Omental fat pad (tissue), 4 donors: ENCODE data around the gene FNBP1. TPM values are rescaled to one million over a fixed set of nuclear protein-coding genes. Genes with fewer than 3 reads are reported as not detected.
"Not testable (repeated sequence)": the region's sequence is repeated elsewhere in the genome, so short reads cannot be mapped to it uniquely, and the experiment has no call there.

Experiments
- ATAC-seq: fragments of 150-250 bp; one replicate; pipeline ENCODE4 v1.9.1; 2016; ENCODE audit warnings: mild to moderate bottlenecking, moderate library complexity; ENCODE audit not compliant: low FRiP score
- DNase-seq: peaks from one replicate; pipeline ENCODE4 v3.0.0-alpha.2; 2019; ENCODE audit warnings: low spot score
- total RNA-seq, 4 donors: library from RNA; depleted of rRNA; stranded (reverse); fragments of >200 nt; gene quantifications; one replicate each; pipeline ENCODE4 v1.1.0, GENCODE V29; 2016
- TF ChIP-seq, protein P1 (sequence below), 3 donors: fragments of 450-650 bp; IDR thresholded peaks; one replicate each; pipeline ENCODE4 v1.5.1; 2016 to 2017; ENCODE audit warnings: antibody characterized with exemption in 3 of 3, mild to moderate bottlenecking in 3 of 3, moderate library complexity in 2 of 3

Gene FNBP1
- total RNA-seq, 4 donors from 2014 or later = 38.7 to 53.4 (median 45.9) TPM

DNA sequence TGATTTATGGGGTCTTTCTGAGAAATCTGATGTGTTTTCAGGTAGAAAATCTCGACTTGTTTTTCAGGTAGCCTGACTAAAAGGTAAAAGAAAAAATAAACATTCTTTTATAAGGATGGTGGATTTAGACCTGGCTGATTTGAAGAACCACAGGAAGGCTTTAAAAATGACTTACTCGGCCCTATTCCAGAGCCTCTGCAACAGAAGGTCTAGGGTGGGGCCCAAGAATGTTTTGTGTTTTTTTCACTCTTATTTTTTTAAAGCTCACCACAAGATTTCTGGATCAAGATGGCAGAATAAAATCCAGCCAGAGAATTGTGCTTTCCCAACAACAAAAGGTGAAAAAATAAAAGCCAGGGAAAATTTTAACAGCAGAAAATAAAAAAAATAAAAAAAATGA is 59.1 kb downstream of the FNBP1 start:
- no peak for ATAC-seq
- TF ChIP-seq, protein P1, sequence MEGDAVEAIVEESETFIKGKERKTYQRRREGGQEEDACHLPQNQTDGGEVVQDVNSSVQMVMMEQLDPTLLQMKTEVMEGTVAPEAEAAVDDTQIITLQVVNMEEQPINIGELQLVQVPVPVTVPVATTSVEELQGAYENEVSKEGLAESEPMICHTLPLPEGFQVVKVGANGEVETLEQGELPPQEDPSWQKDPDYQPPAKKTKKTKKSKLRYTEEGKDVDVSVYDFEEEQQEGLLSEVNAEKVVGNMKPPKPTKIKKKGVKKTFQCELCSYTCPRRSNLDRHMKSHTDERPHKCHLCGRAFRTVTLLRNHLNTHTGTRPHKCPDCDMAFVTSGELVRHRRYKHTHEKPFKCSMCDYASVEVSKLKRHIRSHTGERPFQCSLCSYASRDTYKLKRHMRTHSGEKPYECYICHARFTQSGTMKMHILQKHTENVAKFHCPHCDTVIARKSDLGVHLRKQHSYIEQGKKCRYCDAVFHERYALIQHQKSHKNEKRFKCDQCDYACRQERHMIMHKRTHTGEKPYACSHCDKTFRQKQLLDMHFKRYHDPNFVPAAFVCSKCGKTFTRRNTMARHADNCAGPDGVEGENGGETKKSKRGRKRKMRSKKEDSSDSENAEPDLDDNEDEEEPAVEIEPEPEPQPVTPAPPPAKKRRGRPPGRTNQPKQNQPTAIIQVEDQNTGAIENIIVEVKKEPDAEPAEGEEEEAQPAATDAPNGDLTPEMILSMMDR (IDR thresholded peaks at IDR 0.05) = no peak
- DNase-seq = no peak

DNA sequence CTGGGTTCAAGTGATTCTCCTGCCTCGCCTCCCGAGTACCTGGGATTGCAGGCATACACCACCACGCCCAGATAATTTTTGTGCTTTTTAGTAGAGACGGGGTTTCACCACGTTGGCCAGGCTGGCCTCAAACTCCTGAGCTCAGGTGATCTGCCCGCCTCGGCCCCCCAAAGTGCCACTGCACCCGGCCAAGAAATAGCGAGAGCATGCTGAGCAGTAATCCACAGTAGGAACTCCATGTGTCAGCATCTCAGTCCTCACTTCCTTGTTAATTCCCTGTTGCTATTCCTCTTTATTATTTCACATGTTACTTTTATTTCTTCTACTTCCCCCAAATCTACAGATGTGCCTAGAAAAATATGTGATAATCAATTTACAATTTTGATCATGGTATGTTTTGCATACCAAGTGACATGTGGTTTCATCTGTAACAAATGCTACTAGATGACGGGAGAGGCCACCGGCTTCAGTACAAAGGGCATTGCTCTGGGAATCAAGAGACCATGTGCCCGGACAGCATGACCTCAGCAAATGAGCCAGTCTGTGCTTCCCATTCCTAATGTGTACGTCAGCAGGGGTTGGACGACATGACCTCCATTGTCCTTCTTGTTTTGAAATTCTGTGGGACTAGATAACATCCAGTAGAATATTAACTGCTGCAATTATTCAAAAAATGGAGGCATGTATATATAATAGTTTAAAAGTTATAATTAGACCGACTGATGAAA is 61.6 kb downstream of the FNBP1 start:
- TF ChIP-seq, protein P1 (IDR thresholded peaks at IDR 0.05) = no peak
- no peak for DNase-seq
- peak; percentile 26 for ATAC-seq

GRCh38 chr9:129980224-129980623 is 62.8 kb downstream of the FNBP1 start:
- DNase-seq, ATAC-seq: not testable (repeated sequence)

GRCh38 chr9:129979071-129979745 is 63.8 kb downstream of the FNBP1 start:
- DNase-seq = no peak
- no peak for ATAC-seq
- TF ChIP-seq, protein P1 (IDR thresholded peaks at IDR 0.05) = no peak

DNA sequence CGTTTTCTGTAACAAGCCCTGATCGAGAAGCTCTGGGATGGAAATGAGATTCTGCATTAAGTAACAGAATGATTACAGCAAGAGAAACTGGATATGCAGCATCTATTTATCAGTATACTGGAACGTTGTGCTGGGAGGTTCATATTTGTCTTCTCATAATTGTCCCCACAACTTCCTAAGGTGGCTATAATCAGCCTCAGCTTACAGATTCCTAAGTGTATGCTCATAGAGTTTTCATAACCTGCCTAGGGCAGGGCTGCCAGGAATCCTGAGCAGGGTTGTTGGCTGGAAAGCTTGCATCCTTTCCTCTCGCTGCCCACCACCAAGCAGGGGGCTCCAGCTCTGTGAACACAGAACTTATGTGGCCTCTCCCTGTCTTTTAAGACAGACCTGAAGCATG is 70.2 kb downstream of the FNBP1 start:
- TF ChIP-seq, protein P1 (IDR thresholded peaks at IDR 0.05) = no peak
- ATAC-seq = no peak
- DNase-seq = no peak

DNA sequence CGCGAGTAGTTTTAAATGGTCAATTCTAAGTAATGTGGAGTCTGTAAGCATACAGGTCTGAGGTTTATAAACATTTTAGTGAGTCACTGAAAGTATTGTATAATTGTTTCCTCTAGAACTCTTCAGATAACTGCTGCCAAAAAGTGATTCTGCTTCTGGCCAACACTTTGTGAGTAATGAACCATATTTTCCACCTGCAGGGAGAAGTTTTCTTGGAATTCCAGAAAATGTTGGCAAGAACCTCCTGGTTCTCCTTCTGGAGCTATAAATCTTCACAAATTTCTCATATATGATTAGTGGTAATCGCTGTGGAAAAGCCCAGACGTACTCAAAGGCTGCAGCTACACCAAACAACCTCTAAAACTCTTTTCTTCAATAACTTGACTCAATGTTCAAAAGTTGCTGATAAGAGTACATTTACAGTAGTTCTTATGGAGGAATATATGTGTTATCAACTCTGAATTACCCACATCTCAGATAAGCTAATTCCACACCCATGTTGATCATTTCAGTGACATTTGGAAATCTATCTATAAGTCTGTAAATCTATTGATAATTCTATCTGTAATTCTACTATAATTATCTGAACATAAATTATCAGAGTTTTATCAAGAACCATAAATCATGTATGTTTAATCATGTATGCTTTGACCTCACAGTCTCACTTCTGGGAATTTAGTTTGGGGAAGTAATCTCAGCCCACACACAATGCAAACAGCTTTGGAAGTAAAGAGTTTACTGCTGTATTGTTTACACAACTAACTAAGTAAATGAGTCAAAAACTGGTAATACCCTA is 74.1 kb downstream of the FNBP1 start:
- ATAC-seq (peak; percentile 87), DNase-seq (no peak)
- TF ChIP-seq, protein P1 (IDR thresholded peaks at IDR 0.05) = no peak
